ENCODE measurements around the gene TRIM66. TPM values are rescaled to one million over a fixed set of nuclear protein-coding genes. Genes with fewer than 3 reads are reported as not detected.

TRIM66 gene
- total RNA-seq, 1 donor from 2014 or later, result 7.3 TPM

- Mint-ChIP-seq H3K4me3 (ENCODE audit: unreplicated experiment) (no peak overlapping the region), H3K27me3 (ENCODE audit: low read depth, unreplicated experiment) (no peaks in the 10 kb centered on the region), H3K36me3 (ENCODE audit: low read depth, unreplicated experiment) (peaks cover 30% of the 10 kb centered on the region), H3K9me3 (ENCODE audit: unreplicated experiment) (no peaks in the 10 kb centered on the region), H3K4me1 (ENCODE audit: low read depth, unreplicated experiment) (peaks cover 9% of the 10 kb centered on the region), H3K27ac (ENCODE audit: unreplicated experiment) (no peak overlapping the region)
- H3K9ac ChIP-seq (ENCODE audit: low read length), result no peak overlapping the region
- H3K9me3 ChIP-seq (ENCODE audit: insufficient read depth, low read depth, low read length), result no peaks in the 10 kb centered on the region
- no peaks in the 10 kb centered on the region for H3K27me3 ChIP-seq (ENCODE audit: insufficient read depth, low read length)
- TF ChIP-seq CTCF (IDR thresholded peaks at IDR 0.05; ENCODE audit: insufficient read depth, low read depth, low read length) (no peak), EZH2 (IDR thresholded peaks at IDR 0.05; ENCODE audit: insufficient read depth, low read length) (no peak)
- H3K79me2 ChIP-seq (ENCODE audit: insufficient read depth, low read length), result no peaks in the 10 kb centered on the region
- H3K4me2 ChIP-seq (ENCODE audit: low read length), result no peak overlapping the region
- H2AFZ ChIP-seq (ENCODE audit: low read depth, low read length), result no peak overlapping the region
- no peak for DNase-seq (ENCODE audit: low read depth)
- peaks cover 6% of the 10 kb centered on the region for H3K4me1 ChIP-seq (ENCODE audit: insufficient read depth, low read length)
- no peak for FAIRE-seq
- no peak overlapping the region for H3K4me3 ChIP-seq (ENCODE audit: insufficient read depth, low read depth, low read length)
- no peaks in the 10 kb centered on the region for H4K20me1 ChIP-seq (ENCODE audit: insufficient read depth, low read length)
- no peak overlapping the region for H3K27ac ChIP-seq (ENCODE audit: low read depth, low read length)
- H3K36me3 ChIP-seq (ENCODE audit: insufficient read depth, low read length), result peaks cover 8% of the 10 kb centered on the region
Measured at GRCh38 chr11:8641332-8641731, 41.1 kb downstream of the TRIM66 start.

GRCh38 chr11:8640267-8640906 is 42.1 kb downstream of the TRIM66 start:
- Mint-ChIP-seq H3K27me3 (ENCODE audit: low read depth, unreplicated experiment) (peaks cover 3% of the 10 kb centered on the region), H3K4me3 (ENCODE audit: unreplicated experiment) (no peak overlapping the region), H3K9me3 (ENCODE audit: unreplicated experiment) (peaks cover 4% of the 10 kb centered on the region), H3K4me1 (ENCODE audit: low read depth, unreplicated experiment) (peaks cover 9% of the 10 kb centered on the region), H3K36me3 (ENCODE audit: low read depth, unreplicated experiment) (peaks cover 30% of the 10 kb centered on the region), H3K27ac (ENCODE audit: unreplicated experiment) (no peak overlapping the region)
- Histone ChIP-seq H3K4me2 (ENCODE audit: low read length) (no peak overlapping the region), H3K27me3 (ENCODE audit: insufficient read depth, low read length) (no peaks in the 10 kb centered on the region), H3K4me3 (ENCODE audit: insufficient read depth, low read depth, low read length) (no peak overlapping the region), H2AFZ (ENCODE audit: low read depth, low read length) (no peak overlapping the region), H3K27ac (ENCODE audit: low read depth, low read length) (no peak overlapping the region), H3K9ac (ENCODE audit: low read length) (no peak overlapping the region), H3K36me3 (ENCODE audit: insufficient read depth, low read length) (peaks cover 5% of the 10 kb centered on the region), H3K9me3 (ENCODE audit: insufficient read depth, low read depth, low read length) (no peaks in the 10 kb centered on the region), H4K20me1 (ENCODE audit: insufficient read depth, low read length) (no peaks in the 10 kb centered on the region), H3K79me2 (ENCODE audit: insufficient read depth, low read length) (no peaks in the 10 kb centered on the region), H3K4me1 (ENCODE audit: insufficient read depth, low read length) (peaks cover 6% of the 10 kb centered on the region)
- TF ChIP-seq EZH2 (IDR thresholded peaks at IDR 0.05; ENCODE audit: insufficient read depth, low read length), result no peak
- TF ChIP-seq CTCF (IDR thresholded peaks at IDR 0.05; ENCODE audit: insufficient read depth, low read depth, low read length), result no peak
- no peak for DNase-seq (ENCODE audit: low read depth)
- no peak for FAIRE-seq

- H3K9me3 Mint-ChIP-seq (ENCODE audit: unreplicated experiment), result peaks cover 4% of the 10 kb centered on the region
- H3K9me3 ChIP-seq (ENCODE audit: insufficient read depth, low read depth, low read length), result no peaks in the 10 kb centered on the region
- H3K4me1 ChIP-seq (ENCODE audit: insufficient read depth, low read length), result peaks cover 6% of the 10 kb centered on the region
- FAIRE-seq, result no peak
- peaks cover 3% of the 10 kb centered on the region for H3K27me3 Mint-ChIP-seq (ENCODE audit: low read depth, unreplicated experiment)
- H3K27ac Mint-ChIP-seq (ENCODE audit: unreplicated experiment), result no peak overlapping the region
- no peak overlapping the region for H2AFZ ChIP-seq (ENCODE audit: low read depth, low read length)
- no peak overlapping the region for H3K4me3 Mint-ChIP-seq (ENCODE audit: unreplicated experiment)
- H3K36me3 Mint-ChIP-seq (ENCODE audit: low read depth, unreplicated experiment), result peaks cover 36% of the 10 kb centered on the region
- H3K4me3 ChIP-seq (ENCODE audit: insufficient read depth, low read depth, low read length), result no peak overlapping the region
- no peak overlapping the region for H3K27ac ChIP-seq (ENCODE audit: low read depth, low read length)
- no peaks in the 10 kb centered on the region for H4K20me1 ChIP-seq (ENCODE audit: insufficient read depth, low read length)
- no peak for DNase-seq (ENCODE audit: low read depth)
- no peak overlapping the region for H3K4me2 ChIP-seq (ENCODE audit: low read length)
- peaks cover 5% of the 10 kb centered on the region for H3K36me3 ChIP-seq (ENCODE audit: insufficient read depth, low read length)
- no peaks in the 10 kb centered on the region for H3K27me3 ChIP-seq (ENCODE audit: insufficient read depth, low read length)
- H3K9ac ChIP-seq (ENCODE audit: low read length), result no peak overlapping the region
- H3K79me2 ChIP-seq (ENCODE audit: insufficient read depth, low read length), result no peaks in the 10 kb centered on the region
- H3K4me1 Mint-ChIP-seq (ENCODE audit: low read depth, unreplicated experiment), result peaks cover 9% of the 10 kb centered on the region
- no peak for TF ChIP-seq EZH2 (IDR thresholded peaks at IDR 0.05; ENCODE audit: insufficient read depth, low read length)
- no peak for TF ChIP-seq CTCF (IDR thresholded peaks at IDR 0.05; ENCODE audit: insufficient read depth, low read depth, low read length)
Measured at GRCh38 chr11:8639655-8640054, 42.8 kb downstream of the TRIM66 start.

Data from astrocyte (in vitro differentiated cells and primary cell).